Effector memory CD4-positive, alpha-beta T cell (primary cell): ENCODE measurements around the gene DIPK1C.

ENCODE experiments used
- DNase-seq, 3 donors: peaks; one replicate each; pipeline ENCODE4 v3.0.0-alpha.2; 2020
- H3K27ac ChIP-seq: 2 replicates; pipeline ENCODE4 v1.7.0; 2013; ENCODE audit warnings: mild to moderate bottlenecking, low read length, moderate library complexity; ENCODE audit not compliant: insufficient read depth, poor library complexity, severe bottlenecking
- H3K27me3 ChIP-seq: replicated peaks from 2 replicates; pipeline ENCODE4 v1.7.0; 2013; ENCODE audit warnings: mild to moderate bottlenecking, low read length; ENCODE audit not compliant: insufficient read depth, control insufficient read depth, poor library complexity, severe bottlenecking
- H3K36me3 ChIP-seq: 2 replicates; pipeline ENCODE4 v1.7.0; 2013; ENCODE audit warnings: mild to moderate bottlenecking, low read length, moderate library complexity; ENCODE audit not compliant: control insufficient read depth, insufficient read depth
- H3K4me1 ChIP-seq: 2 replicates; pipeline ENCODE4 v1.7.0; 2013; ENCODE audit warnings: low read length, mild to moderate bottlenecking; ENCODE audit not compliant: control insufficient read depth, insufficient read depth, poor library complexity, severe bottlenecking
- H3K4me3 ChIP-seq: 2 replicates; pipeline ENCODE4 v1.7.0; 2013; ENCODE audit warnings: low read length, low read depth, mild to moderate bottlenecking; ENCODE audit not compliant: insufficient read depth, poor library complexity, severe bottlenecking
- H3K9me3 ChIP-seq: 2 replicates; pipeline ENCODE4 v1.7.0; 2013; ENCODE audit warnings: mild to moderate bottlenecking, low read length, moderate library complexity; ENCODE audit not compliant: control insufficient read depth

The DIPK1C gene

GRCh38 chr18:74412116-74412880 lies 44.8 kb downstream of the DIPK1C start:
- no peaks in the 10 kb centered on the region for H3K36me3 ChIP-seq
- H3K9me3 ChIP-seq, result no peaks in the 10 kb centered on the region
- no peak for DNase-seq
- H3K4me1 ChIP-seq, result peaks cover 5% of the 10 kb centered on the region
- no peak overlapping the region for H3K27ac ChIP-seq
- H3K27me3 ChIP-seq, result no peaks in the 10 kb centered on the region
- no peak overlapping the region for H3K4me3 ChIP-seq

DNA sequence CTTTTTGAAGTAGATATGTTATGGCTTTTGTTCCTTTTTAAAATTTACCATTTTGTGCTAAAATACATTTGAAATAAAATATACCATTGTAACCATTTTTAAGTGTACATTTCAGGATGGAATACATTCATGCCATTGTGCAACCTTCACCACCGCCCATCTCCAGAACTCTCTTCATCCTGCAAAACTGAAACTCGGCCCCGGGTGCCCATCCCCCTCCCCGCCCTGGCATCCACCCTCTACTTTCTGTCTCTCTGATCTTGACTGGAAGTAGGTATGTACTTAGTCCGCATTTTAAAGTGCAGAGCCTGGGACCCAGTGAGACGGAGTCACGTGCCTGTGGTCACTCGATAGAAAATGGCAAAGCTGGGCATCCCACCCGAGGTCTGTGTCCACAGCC lies 45.6 kb downstream of the DIPK1C start:
- Histone ChIP-seq H3K4me3 (no peak overlapping the region), H3K27me3 (no peaks in the 10 kb centered on the region), H3K27ac (no peak overlapping the region), H3K4me1 (peaks cover 5% of the 10 kb centered on the region), H3K9me3 (no peaks in the 10 kb centered on the region), H3K36me3 (no peaks in the 10 kb centered on the region)
- no peak for DNase-seq

- DNase-seq, result no peak
- Histone ChIP-seq H3K27me3 (no peaks in the 10 kb centered on the region), H3K9me3 (no peaks in the 10 kb centered on the region), H3K4me3 (no peak overlapping the region), H3K27ac (no peak overlapping the region), H3K4me1 (peaks cover 5% of the 10 kb centered on the region), H3K36me3 (no peaks in the 10 kb centered on the region)
These were observed 46.6 kb downstream of the DIPK1C start for GRCh38 chr18:74410441-74410992.

- Histone ChIP-seq H3K27ac (peak overlapping the region; percentile 18), H3K27me3 (no peaks in the 10 kb centered on the region), H3K36me3 (no peaks in the 10 kb centered on the region), H3K4me1 (peaks cover 5% of the 10 kb centered on the region), H3K4me3 (no peak overlapping the region), H3K9me3 (no peaks in the 10 kb centered on the region)
- DNase-seq, result no peak
These were observed 49.2 kb downstream of the DIPK1C start for GRCh38 chr18:74407888-74408287.

DNA sequence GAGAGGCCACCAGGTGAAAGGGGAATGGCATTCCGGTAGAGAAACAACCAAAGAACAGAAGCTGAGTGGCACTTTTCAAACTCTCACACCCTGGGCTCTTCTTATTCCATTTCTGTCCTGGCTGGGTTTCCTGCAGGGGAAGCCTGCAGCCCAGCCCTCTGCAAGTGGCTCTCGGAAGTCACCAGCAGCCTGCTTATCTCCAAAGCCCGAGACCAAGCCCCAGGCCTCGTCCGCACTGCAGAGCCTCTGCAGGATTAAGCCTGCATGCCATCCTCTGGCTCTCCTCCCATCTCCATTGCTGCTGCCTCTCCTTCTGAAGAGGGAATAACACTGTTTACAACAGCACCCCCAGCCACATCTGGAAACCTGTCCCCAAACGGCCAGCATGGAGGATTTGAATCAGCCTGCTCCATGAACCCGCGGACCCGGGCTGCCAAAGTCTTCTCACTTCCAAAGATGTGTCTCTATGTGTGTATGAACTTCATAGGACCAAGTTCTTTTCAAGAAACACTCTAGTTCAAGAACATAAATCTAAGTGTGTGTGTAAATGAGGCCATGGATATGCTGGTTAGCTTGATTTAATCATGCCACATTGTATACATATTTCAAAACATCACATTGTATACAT lies 54.2 kb downstream of the DIPK1C start:
- no peak overlapping the region for H3K4me3 ChIP-seq
- no peaks in the 10 kb centered on the region for H3K36me3 ChIP-seq
- peaks cover 3% of the 10 kb centered on the region for H3K4me1 ChIP-seq
- no peak for DNase-seq
- no peak overlapping the region for H3K27ac ChIP-seq
- H3K9me3 ChIP-seq, result no peaks in the 10 kb centered on the region
- no peaks in the 10 kb centered on the region for H3K27me3 ChIP-seq

DNA sequence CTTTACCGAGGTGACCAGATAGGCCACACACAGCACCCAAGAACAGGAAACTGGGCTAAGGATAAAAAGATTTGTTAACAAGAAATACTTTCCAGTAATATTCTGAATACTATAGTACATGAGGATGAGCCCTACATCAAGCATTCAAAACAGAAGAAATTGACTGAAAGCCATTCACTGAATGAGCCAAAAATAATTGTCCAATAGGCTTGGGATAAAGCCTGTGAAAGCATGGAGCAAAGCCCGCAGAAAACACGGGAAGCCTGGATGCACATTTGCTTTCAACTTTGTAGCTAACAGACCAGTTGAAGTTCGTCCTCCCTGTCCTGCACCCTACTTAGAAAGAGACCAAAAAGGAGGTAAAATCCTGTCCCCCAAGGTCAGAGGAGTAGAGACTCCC lies 56.3 kb downstream of the DIPK1C start:
- no peak overlapping the region for H3K4me3 ChIP-seq
- no peak for DNase-seq
- H3K27ac ChIP-seq, result no peak overlapping the region
- H3K27me3 ChIP-seq, result no peaks in the 10 kb centered on the region
- H3K4me1 ChIP-seq, result peaks cover 2% of the 10 kb centered on the region
- H3K36me3 ChIP-seq, result no peaks in the 10 kb centered on the region
- no peaks in the 10 kb centered on the region for H3K9me3 ChIP-seq

GRCh38 chr18:74399091-74399887 lies 57.8 kb downstream of the DIPK1C start:
- Histone ChIP-seq H3K9me3 (no peaks in the 10 kb centered on the region), H3K27ac (no peak overlapping the region), H3K36me3 (no peaks in the 10 kb centered on the region), H3K4me3 (no peak overlapping the region), H3K27me3 (no peaks in the 10 kb centered on the region), H3K4me1 (peaks cover 2% of the 10 kb centered on the region)
- no peak for DNase-seq

- no peaks in the 10 kb centered on the region for H3K36me3 ChIP-seq
- peaks cover 2% of the 10 kb centered on the region for H3K4me1 ChIP-seq
- H3K27me3 ChIP-seq, result no peaks in the 10 kb centered on the region
- no peak for DNase-seq
- H3K27ac ChIP-seq, result no peak overlapping the region
- H3K9me3 ChIP-seq, result no peaks in the 10 kb centered on the region
- H3K4me3 ChIP-seq, result no peak overlapping the region
These were observed 59.5 kb downstream of the DIPK1C start for GRCh38 chr18:74397572-74397971.

DNA sequence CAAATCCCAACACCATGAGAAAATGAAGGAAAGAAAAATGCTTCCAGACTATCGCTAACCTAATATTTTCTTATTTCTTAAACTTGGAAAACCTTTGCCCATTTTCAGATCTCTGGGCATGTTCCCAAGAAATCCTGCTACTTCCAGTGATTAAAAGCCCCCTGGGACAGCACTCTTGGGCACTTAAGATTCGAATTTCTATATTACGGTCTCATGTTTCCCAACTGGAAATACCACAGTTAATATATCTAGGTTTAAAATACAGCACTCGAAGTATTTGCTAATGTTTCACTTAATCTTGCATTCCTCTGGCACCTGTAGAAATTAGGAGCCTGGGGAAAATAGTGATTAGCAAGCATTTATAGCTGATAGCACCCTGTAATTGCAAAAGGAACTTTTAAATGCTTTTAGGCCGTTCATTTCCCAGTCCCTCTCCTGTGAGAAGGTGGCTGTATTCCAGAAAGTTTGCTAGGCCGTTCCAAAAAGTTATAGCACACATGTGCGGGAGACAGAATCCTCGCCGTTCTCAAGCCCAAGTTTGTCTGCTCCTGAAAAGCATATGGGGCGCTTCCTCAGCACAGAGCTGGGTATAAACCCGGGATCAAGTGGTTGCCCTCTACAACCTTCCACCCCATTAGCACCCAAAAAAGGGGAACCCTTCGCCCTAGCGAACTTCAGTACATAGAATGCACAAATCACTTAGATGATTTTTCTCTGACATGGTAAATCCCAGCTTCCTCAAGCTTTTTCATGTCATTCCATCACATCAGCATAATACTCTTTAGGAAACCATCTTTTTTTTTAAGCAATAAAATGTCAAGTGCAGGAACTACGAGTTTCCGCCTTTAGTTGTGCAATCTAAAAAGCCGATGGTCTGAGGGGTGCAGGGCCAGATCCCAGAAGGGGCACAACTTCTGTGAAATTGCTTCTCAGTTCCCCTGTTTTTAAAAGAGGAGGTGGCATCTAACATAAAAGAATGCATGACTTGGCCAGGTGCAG lies 60.6 kb downstream of the DIPK1C start:
- H3K27ac ChIP-seq, result no peak overlapping the region
- H3K4me1 ChIP-seq, result peaks cover 2% of the 10 kb centered on the region
- no peaks in the 10 kb centered on the region for H3K9me3 ChIP-seq
- no peak for DNase-seq
- no peaks in the 10 kb centered on the region for H3K27me3 ChIP-seq
- H3K36me3 ChIP-seq, result no peaks in the 10 kb centered on the region
- H3K4me3 ChIP-seq, result no peak overlapping the region
